Measurements from ENCODE around the gene PLCB4. TPM values are rescaled to one million over a fixed set of nuclear protein-coding genes. Genes with fewer than 3 reads are reported as not detected.

The PLCB4 gene
- total RNA-seq, 1 experiment from 2014 or later, result 10.1 TPM

DNA sequence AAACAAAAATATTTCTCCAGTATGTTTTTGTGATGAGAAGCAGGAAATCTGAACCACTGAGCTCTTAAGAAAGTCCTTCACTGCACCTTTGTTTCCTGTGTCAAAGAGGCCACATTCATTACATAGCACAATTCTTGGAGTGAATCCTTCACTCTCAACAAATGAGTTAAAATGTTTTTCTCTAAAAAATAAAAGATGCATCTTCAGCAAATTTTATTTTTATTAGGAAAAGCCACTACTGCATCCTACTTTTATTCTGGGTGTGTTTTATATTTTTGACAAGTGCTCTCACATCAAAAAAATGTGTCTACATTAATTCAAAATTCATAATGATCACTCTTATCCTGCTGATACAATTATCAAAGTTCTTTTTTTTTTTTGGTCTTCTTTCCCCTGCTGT is 76.3 kb downstream of the PLCB4 start:
- H3K27ac ChIP-seq (ENCODE audit: insufficient read length, low read depth, low read length), result no peak overlapping the region
- DNase-seq, result no peak
- Mint-ChIP-seq H3K27me3 (ENCODE audit: low read depth) (no peaks in the 10 kb centered on the region), H3K9me3 (peaks cover 0 to 7% of the 10 kb centered on the region in 2 experiments; a peak in 3 of 5 replicates), H3K27ac (no peak overlapping the region), H3K36me3 (ENCODE audit: insufficient read depth in 1 of 3, low read depth in 3 of 3) (peaks cover 2 to 10% (median 9%) of the 10 kb centered on the region in 3 experiments; a peak in 5 of 7 replicates), H3K4me1 (peaks cover 2 to 6% of the 10 kb centered on the region in 2 experiments; a peak in 3 of 4 replicates), H3K4me3 (no peak overlapping the region)
- no peak overlapping the region for H3K56ac ChIP-seq (ENCODE audit: insufficient read length, low read depth, low read length)
- H3K14ac ChIP-seq (ENCODE audit: insufficient read depth, low read length), result no peak overlapping the region
- no peaks in the 10 kb centered on the region for H3K9me3 ChIP-seq (ENCODE audit: control insufficient read depth, low read depth, low read length)
- H3T11ph ChIP-seq (ENCODE audit: low read length), result no peak overlapping the region
- H2AK5ac ChIP-seq (ENCODE audit: insufficient read length, low read length), result no peak overlapping the region
- H3K79me1 ChIP-seq (ENCODE audit: insufficient read depth, low read depth, low read length, poor library complexity, severe bottlenecking), result no peaks in the 10 kb centered on the region
- H3K9ac ChIP-seq (ENCODE audit: extremely low read depth, insufficient read length, low read length), result no peak overlapping the region
- no peaks in the 10 kb centered on the region for H3K27me3 ChIP-seq (ENCODE audit: insufficient read depth, low read length)
- no peak overlapping the region for H2AFZ ChIP-seq (ENCODE audit: low read length)
- no peaks in the 10 kb centered on the region for H4K20me1 ChIP-seq (ENCODE audit: control insufficient read depth, insufficient read depth, insufficient read length)
- H4K91ac ChIP-seq (ENCODE audit: insufficient read length, low read depth, low read length), result no peak overlapping the region
- no peaks in the 10 kb centered on the region for H3K79me2 ChIP-seq (ENCODE audit: insufficient read depth, low read length)
- no peak overlapping the region for H3K4ac ChIP-seq (ENCODE audit: low read depth, low read length)
- H4K8ac ChIP-seq (replicated peaks; ENCODE audit: insufficient read length, low read depth, low read length), result no peak overlapping the region
- no peaks in the 10 kb centered on the region for H3K4me1 ChIP-seq (ENCODE audit: insufficient read depth, low read length)
- TF ChIP-seq, protein P1, sequence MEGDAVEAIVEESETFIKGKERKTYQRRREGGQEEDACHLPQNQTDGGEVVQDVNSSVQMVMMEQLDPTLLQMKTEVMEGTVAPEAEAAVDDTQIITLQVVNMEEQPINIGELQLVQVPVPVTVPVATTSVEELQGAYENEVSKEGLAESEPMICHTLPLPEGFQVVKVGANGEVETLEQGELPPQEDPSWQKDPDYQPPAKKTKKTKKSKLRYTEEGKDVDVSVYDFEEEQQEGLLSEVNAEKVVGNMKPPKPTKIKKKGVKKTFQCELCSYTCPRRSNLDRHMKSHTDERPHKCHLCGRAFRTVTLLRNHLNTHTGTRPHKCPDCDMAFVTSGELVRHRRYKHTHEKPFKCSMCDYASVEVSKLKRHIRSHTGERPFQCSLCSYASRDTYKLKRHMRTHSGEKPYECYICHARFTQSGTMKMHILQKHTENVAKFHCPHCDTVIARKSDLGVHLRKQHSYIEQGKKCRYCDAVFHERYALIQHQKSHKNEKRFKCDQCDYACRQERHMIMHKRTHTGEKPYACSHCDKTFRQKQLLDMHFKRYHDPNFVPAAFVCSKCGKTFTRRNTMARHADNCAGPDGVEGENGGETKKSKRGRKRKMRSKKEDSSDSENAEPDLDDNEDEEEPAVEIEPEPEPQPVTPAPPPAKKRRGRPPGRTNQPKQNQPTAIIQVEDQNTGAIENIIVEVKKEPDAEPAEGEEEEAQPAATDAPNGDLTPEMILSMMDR (conservative IDR thresholded peaks at IDR 0.05), result no peak
- no peak overlapping the region for H2BK5ac ChIP-seq (ENCODE audit: insufficient read length, low read length)
- H2BK12ac ChIP-seq (ENCODE audit: insufficient read length, low read depth, low read length), result no peak overlapping the region
- H2BK120ac ChIP-seq (ENCODE audit: low read depth, low read length, poor library complexity, severe bottlenecking), result no peak overlapping the region
- no peak overlapping the region for H2BK15ac ChIP-seq (ENCODE audit: low read depth, low read length)
- no peak overlapping the region for H4K5ac ChIP-seq (ENCODE audit: insufficient read length, low read depth, low read length)
- no peaks in the 10 kb centered on the region for H3K23me2 ChIP-seq (ENCODE audit: insufficient read length, low read depth, low read length, poor library complexity, severe bottlenecking)
- H2BK20ac ChIP-seq (ENCODE audit: low read depth, low read length, poor library complexity, severe bottlenecking), result no peak overlapping the region
- H3K23ac ChIP-seq (ENCODE audit: insufficient read length, low read depth, low read length), result no peak overlapping the region
- H3K18ac ChIP-seq (ENCODE audit: insufficient read length, low read depth, low read length), result no peak overlapping the region
- no peak overlapping the region for H3K4me2 ChIP-seq (ENCODE audit: insufficient read depth, insufficient read length, low read length)
